Islet precursor cell (in vitro differentiated cells): ENCODE data around the gene FASTK.
A peak's percentile ranks its signal among the peaks of the same experiment; 100 is the strongest.

Experiments used
- DNase-seq: peaks from one replicate; pipeline ENCODE4 v3.0.0-alpha.2; 2018

The FASTK gene

DNA sequence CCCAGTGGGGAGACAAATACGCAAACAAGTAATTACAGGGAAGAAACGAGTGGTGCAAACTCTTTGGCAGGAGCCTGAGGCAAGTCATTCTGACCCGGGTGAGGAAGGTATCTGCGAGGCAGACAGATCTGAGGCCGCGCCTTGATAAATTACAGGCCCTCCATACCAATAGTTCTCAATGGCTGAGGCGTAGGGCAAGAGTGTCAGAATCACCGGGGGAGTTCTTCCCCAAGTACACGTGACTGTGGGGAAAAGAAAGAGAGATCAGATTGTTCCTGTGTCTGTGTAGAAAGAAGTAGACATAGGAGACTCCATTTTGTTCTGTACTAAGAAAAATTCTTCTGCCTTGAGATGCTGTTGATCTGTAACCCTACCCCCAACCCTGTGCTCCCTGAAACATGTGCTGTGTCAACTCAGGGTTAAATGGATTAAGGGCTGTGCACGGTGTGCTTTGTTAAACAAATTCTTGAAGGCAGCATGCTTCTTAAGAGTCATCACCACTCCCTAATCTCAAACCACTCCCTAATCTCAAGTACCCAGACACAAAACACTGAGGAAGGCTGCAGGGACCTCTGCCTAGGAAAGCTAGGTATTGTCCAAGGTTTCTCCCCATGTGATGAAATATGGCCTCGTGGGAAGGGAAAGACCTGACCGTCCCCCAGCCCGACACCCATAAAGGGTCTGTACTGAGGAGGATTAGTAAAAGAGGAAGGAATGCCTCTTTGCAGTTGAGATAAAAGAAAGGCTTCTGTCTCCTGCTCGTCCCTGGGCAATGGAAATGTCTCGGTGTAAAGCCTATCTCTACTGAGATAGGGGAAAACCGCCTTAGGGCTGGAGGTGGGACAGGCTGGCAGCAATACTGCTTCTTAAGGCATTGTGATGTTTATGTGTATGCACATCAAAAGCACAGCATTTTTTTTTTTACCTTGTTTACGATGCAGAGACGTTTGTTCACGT is 53.6 kb downstream of the FASTK start:
- peak; percentile 91 for DNase-seq
